Stimulated activated CD4-positive, alpha-beta T cell treated with anti-CD3 and anti-CD28 coated beads, Interleukin-12 subunit alpha, Interleukin-12 subunit beta, amount 100 ng/mL, for 4 hours (primary cell): ENCODE results near the gene CD3G.
"Not testable (repeated sequence)": the region's sequence is repeated elsewhere in the genome, so short reads cannot be mapped to it uniquely, and the experiment has no call there.

Source experiments
- DNase-seq: peaks from one replicate; pipeline ENCODE4 v3.0.0-alpha.2; 2020

Gene CD3G

GRCh38 chr11:118382954-118383353 lies 38.8 kb downstream of the CD3G start:
- DNase-seq: no peak

- DNase-seq: no peak
These were observed 39.5 kb downstream of the CD3G start for GRCh38 chr11:118383657-118384056.

- DNase-seq: no peak
These were observed 52.0 kb downstream of the CD3G start for GRCh38 chr11:118396097-118396501.

GRCh38 chr11:118397448-118397847 lies 53.3 kb downstream of the CD3G start:
- no peak for DNase-seq

GRCh38 chr11:118398791-118399559 lies 54.8 kb downstream of the CD3G start:
- DNase-seq: peak; percentile 11

GRCh38 chr11:118401151-118401879 lies 57.2 kb downstream of the CD3G start, which contains the start of gene ATP5MG:
Gene ATP5MG, plus strand, starts transcription at chr11:118401606. Its CDS starts 60 bp downstream, at chr11:118401666.
- DNase-seq: peak; percentile 88

- DNase-seq: no peak
These were observed 57.9 kb downstream of the CD3G start for GRCh38 chr11:118401880-118402590.

- DNase-seq: not testable (repeated sequence)
These were observed 58.5 kb downstream of the CD3G start for GRCh38 chr11:118402594-118402993.
